RWPE2 (cell line): Measurements from ENCODE around the gene C8G.
A peak's percentile ranks its signal among the peaks of the same experiment; 100 is the strongest.

Experiments used
- ATAC-seq: fragments of 200-7000 bp; cut with Tn5 transposase; 3 replicates; pipeline ENCODE4 v1.9.1; 2021; ENCODE audit warnings: low read depth
- DNase-seq: peaks from one replicate; pipeline ENCODE4 v3.0.0-alpha.2; 2020; ENCODE audit warnings: low spot score
- H3K27ac ChIP-seq: fragments of 450-650 bp; 2 replicates; pipeline ENCODE4 v1.5.1; 2017; ENCODE audit warnings: mild to moderate bottlenecking; ENCODE audit not compliant: poor library complexity, severe bottlenecking
- H3K27me3 ChIP-seq: fragments of 250-450 bp; sonication (Bioruptor Pico); 2 replicates; pipeline ENCODE4 v1.5.1; 2021; ENCODE audit warnings: mild to moderate bottlenecking, moderate library complexity; ENCODE audit not compliant: insufficient read depth, poor library complexity, severe bottlenecking
- H3K36me3 ChIP-seq: fragments of 250-450 bp; sonication (Bioruptor Pico); 2 replicates; pipeline ENCODE4 v1.5.1; 2020; ENCODE audit warnings: low read depth, mild to moderate bottlenecking, moderate library complexity
- H3K4me1 ChIP-seq: fragments of 250-450 bp; sonication (Bioruptor Pico); 2 replicates; pipeline ENCODE4 v1.5.1; 2021; ENCODE audit warnings: mild to moderate bottlenecking, moderate library complexity; ENCODE audit not compliant: insufficient read depth, poor library complexity, severe bottlenecking
- H3K4me3 ChIP-seq: fragments of 250-450 bp; sonication (Bioruptor Pico); 2 replicates; pipeline ENCODE4 v1.5.1; 2021; ENCODE audit warnings: mild to moderate bottlenecking, moderate library complexity; ENCODE audit not compliant: severe bottlenecking
- H3K9me3 ChIP-seq: fragments of 250-450 bp; sonication (Bioruptor Pico); 2 replicates; pipeline ENCODE4 v1.5.1; 2021; ENCODE audit warnings: mild to moderate bottlenecking, moderate library complexity; ENCODE audit not compliant: severe bottlenecking
- CTCF ChIP-seq: fragments of 450-650 bp; IDR thresholded peaks from one replicate; pipeline ENCODE4 v1.5.1; 2017; ENCODE audit warnings: mild to moderate bottlenecking, moderate library complexity; ENCODE audit not compliant: poor library complexity, severe bottlenecking

The C8G gene

DNA sequence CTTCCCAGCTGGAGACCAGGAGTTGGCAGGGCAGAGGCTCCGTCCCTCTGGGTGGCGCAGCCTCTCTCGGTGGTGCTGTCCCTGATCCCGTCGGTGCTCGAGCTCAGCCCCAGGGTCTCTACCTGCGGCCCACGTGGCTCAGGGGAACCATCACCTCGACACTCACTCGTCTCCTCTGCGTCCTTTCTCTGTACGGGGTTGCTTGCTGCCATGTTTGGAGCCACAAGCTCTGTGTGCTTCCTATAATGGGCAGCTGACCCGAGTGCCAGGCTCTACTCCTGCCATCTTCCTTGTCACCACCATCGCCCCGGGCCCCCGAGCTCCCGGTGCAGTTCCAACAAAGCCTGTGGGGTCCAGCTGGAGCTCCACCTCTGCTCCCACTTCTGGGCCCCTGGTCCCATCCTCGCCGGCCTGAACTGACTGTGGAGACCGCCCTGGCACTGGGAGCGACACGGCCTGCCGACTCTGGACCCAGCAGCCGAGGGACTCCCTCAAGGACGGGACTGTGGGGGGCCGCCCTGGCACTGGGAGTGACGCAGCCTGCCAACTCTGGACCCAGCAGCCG lies 5.5 kb upstream of the C8G start:
- Histone ChIP-seq H3K4me1 (no peaks in the 10 kb centered on the region), H3K27ac (no peak overlapping the region), H3K27me3 (no peaks in the 10 kb centered on the region), H3K4me3 (no peak overlapping the region), H3K9me3 (no peaks in the 10 kb centered on the region), H3K36me3 (peaks cover 31% of the 10 kb centered on the region)
- no peak for DNase-seq
- no peak for ATAC-seq
- TF ChIP-seq CTCF = no peak

DNA sequence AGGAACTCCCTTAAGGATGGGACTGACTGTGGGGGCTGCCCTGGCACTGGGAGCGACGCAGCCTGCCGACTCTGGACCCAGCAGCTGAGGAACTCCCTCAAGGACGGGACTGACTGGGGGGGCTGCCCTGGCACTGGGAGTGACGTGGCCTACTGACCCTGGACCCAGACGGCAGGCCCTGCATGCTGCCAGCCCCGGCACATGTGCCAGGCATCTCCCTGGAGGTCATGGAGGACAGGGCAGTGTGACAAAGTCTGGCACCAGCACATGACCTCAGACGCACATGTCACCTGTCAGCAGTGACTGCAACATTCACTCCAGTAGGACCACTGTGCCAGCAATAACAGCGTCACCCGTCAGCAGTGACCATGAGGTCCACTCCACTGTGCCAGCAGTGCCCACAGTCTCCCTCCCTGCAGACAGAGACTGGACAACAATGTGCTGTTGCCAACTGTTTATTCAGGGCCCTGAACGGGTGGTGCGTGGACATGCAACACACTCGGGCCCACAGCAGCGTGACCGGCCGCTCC lies 5.0 kb upstream of the C8G start:
- H3K9me3 ChIP-seq = no peaks in the 10 kb centered on the region
- no peak overlapping the region for H3K27ac ChIP-seq
- no peak overlapping the region for H3K4me3 ChIP-seq
- peaks cover 31% of the 10 kb centered on the region for H3K36me3 ChIP-seq
- ATAC-seq (no peak), DNase-seq (no peak)
- no peaks in the 10 kb centered on the region for H3K27me3 ChIP-seq
- peaks cover 3% of the 10 kb centered on the region for H3K4me1 ChIP-seq
- no peak for TF ChIP-seq CTCF

GRCh38 chr9:136940526-136941230 lies 4.4 kb upstream of the C8G start:
- H3K4me3 ChIP-seq = no peak overlapping the region
- TF ChIP-seq CTCF = no peak
- DNase-seq = peak; percentile 62
- H3K4me1 ChIP-seq = peaks cover 3% of the 10 kb centered on the region
- H3K9me3 ChIP-seq = no peaks in the 10 kb centered on the region
- ATAC-seq = no peak
- H3K27me3 ChIP-seq = no peaks in the 10 kb centered on the region
- H3K36me3 ChIP-seq = peaks cover 31% of the 10 kb centered on the region
- H3K27ac ChIP-seq = no peak overlapping the region

DNA sequence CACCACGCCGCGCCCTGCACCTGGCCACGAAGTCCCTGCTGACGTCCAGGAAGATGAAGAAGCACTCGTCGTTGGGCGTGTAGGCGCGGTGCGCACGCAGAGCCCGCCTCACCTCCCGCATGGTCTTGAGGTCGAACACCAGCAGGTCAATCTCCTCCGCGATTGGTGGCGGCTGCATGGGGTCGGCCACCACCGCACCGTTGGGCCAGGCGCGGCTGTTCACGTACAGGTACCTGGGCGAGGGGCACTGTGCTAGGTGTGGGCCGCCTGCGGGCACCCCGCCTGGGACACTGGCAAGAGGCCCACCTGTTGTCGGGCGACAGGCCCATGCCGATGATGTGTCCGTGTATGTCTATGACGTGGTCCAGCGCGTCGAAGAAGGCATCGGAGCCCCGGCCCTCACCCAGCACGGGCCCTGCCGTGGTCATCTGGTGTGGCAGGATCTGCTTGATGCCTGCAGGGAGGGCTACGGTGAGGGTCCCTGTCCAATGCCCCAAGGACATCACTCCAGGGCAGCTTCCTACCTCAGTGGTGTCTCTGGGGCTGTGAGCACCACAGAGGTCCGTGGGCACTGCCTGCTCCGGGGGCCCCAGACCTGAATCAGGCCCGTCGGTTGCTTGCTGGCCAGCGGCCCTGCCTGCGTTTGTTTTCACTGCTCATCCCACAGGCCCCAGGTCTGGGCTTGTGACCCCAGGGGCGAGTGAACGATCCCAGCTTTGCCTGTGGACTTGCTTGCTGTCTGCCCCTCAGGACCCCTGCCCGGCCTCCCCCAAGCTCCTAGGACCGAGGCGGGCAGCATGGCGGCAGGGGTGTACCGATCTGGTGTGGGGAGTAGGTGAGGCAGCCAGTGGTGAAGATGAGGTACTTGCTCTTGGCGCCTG lies 3.6 kb upstream of the C8G start:
- no peak overlapping the region for H3K27ac ChIP-seq
- no peaks in the 10 kb centered on the region for H3K9me3 ChIP-seq
- peaks cover 3% of the 10 kb centered on the region for H3K4me1 ChIP-seq
- ATAC-seq (no peak), DNase-seq (peak; percentile 71)
- peaks cover 31% of the 10 kb centered on the region for H3K36me3 ChIP-seq
- no peak overlapping the region for H3K4me3 ChIP-seq
- no peaks in the 10 kb centered on the region for H3K27me3 ChIP-seq
- no peak for TF ChIP-seq CTCF
